Adrenal gland (tissue), 12 donors: ENCODE results near the gene INSL4. TPM values are rescaled to one million over a fixed set of nuclear protein-coding genes. Genes with fewer than 3 reads are reported as not detected.

Experiments used
- DNase-seq, 7 donors: peaks; one replicate each; pipeline ENCODE4 v3.0.0-alpha.2; 2019 to 2020
- H3K27ac ChIP-seq, 5 donors: fragments of 200-600 bp; sonication (generic) in 4 of 5; 1 replicate in 3 of 5; 2 replicates in 2 of 5; pipeline versions ENCODE4 v1.5.1 to v1.8.0; 2016 to 2020; ENCODE audit warnings: mild to moderate bottlenecking in 1 of 5
- H3K27me3 ChIP-seq: fragments of 200-600 bp; 2 replicates; pipeline ENCODE4 v1.8.0; 2021
- H3K36me3 ChIP-seq, 2 donors: fragments of 200-600 bp; replicated peaks in 1 of 2; 1 replicate in 1 of 2; 2 replicates in 1 of 2; pipeline versions ENCODE4 v1.5.1 to v1.8.0; 2018 to 2022
- H3K4me1 ChIP-seq, 2 donors: fragments of 200-600 bp; replicated peaks in 1 of 2; 1 replicate in 1 of 2; 2 replicates in 1 of 2; pipeline versions ENCODE4 v1.5.1 to v1.8.0; 2018 to 2021
- H3K4me3 ChIP-seq, 4 donors: fragments of 200-600 bp; sonication (generic) in 3 of 4; one replicate each; pipeline ENCODE4 v1.5.1; 2016 to 2018
- H3K9me3 ChIP-seq, 3 donors: fragments of 200-600 bp; sonication (generic) in 1 of 3; replicated peaks in 1 of 3; 1 replicate in 2 of 3; 2 replicates in 1 of 3; pipeline versions ENCODE4 v1.5.1 to v1.8.0; 2016 to 2021
- CTCF ChIP-seq, 6 experiments: fragments of 450-650 bp in 4 of 6; fragments of 200-600 bp in 2 of 6; sonication (generic) in 1 of 6; IDR thresholded peaks; 1 replicate in 5 of 6; 2 replicates in 1 of 6; pipeline versions ENCODE4 v1.5.1 to v1.8.0; 2016 to 2021; ENCODE audit warnings: antibody characterized with exemption in 6 of 6, mild to moderate bottlenecking in 2 of 6, moderate library complexity in 1 of 6
- POLR2A ChIP-seq, 2 donors: fragments of 450-650 bp; IDR thresholded peaks; one replicate each; pipeline ENCODE4 v1.6.1; 2017; ENCODE audit warnings: antibody characterized with exemption in 2 of 2, mild to moderate bottlenecking in 2 of 2, moderate library complexity in 1 of 2
- WGBS, 4 donors: extraction: QIAGEN DNeasy Blood & Tissue Kit in 2 of 4; methylation state at CpG; one replicate each; pipeline versions ENCODE4 v1.1.5 to v1.1.7; 2013 to 2017; 5-methylcytosine and 5-hydroxymethylcytosine counted together
- intact Hi-C, 2 donors: fragments of 100-400 bp; cut with DNase I; formaldehyde crosslinking; loops; one replicate each; pipeline versions ENCODE4 v1.14.1 to v1.15.0; 2022 to 2023
- polyA plus RNA-seq, 3 donors: library from polyadenylated mRNA; stranded (reverse); fragments of 200-250 nt in 2 of 3; fragments of 350-450 nt in 1 of 3; fragmentation: Illumina TruSeq in 1 of 3; extraction: RNeasy Lipid Tissue Mini Kit (QIAGEN cat#74804) in 1 of 3; gene quantifications; one replicate each; pipeline ENCODE4 v1.2.3, GENCODE V29; 2013 to 2014
- small RNA-seq, 2 donors: library from RNA; depleted of rRNA; stranded (forward); fragments of <200 nt; gene quantifications; one replicate each; pipeline ENCODE3, GENCODE V24; 2016
- total RNA-seq, 9 donors: library from RNA; depleted of rRNA in 4 of 9; stranded (reverse); fragments of >200 nt in 4 of 9; fragments of 120-200 nt in 1 of 9; fragmentation: NEBNext Ultra II Directional in 1 of 9; extraction: Animal tissue kit (Norgen Biotek cat#: 25700) in 1 of 9; gene quantifications; one replicate each; pipeline versions ENCODE4 v1.1.0 to v1.2.4, GENCODE V29; 2013 to 2023
- donor health status: healthy with polysubstance abuse.
- donor health status: Bipolar disorder and iron deficiency.
- donor health status: DM: yes; HTN: yes; CAD: no.
- donor health status: DM: no; HTN: no; CAD: no.
- donor health status: DM: no; HTN: no; CAD: no.
- donor health status: DM: yes; HTN: yes; CAD: no.

INSL4 gene
- total and polyA plus RNA-seq, 12 donors, result not detected

GRCh38 chr9:5269249-5269715 is 38.1 kb downstream of the INSL4 start:
- Histone ChIP-seq H3K27me3 (no peaks in the 10 kb centered on the region), H3K9me3 (no peaks in the 10 kb centered on the region), H3K4me3 (no peak overlapping the region), H3K4me1 (no peaks in the 10 kb centered on the region), H3K27ac (no peak overlapping the region), H3K36me3 (no peaks in the 10 kb centered on the region)
- no peak for DNase-seq
- WGBS, 4 donors, result 45 to 49% (median 45%) methylated on average over 6 of the region's 6 CpGs
- intact Hi-C loops, result no loop called here
- TF ChIP-seq POLR2A (IDR thresholded peaks at IDR 0.05) (no peak), CTCF (IDR thresholded peaks at IDR 0.05) (no peak)

- no peak for DNase-seq
- WGBS, 4 donors, result 80 to 90% (median 88%) methylated on average over 2 of the region's 2 CpGs
- no peak for TF ChIP-seq CTCF (IDR thresholded peaks at IDR 0.05)
- no peak for TF ChIP-seq POLR2A (IDR thresholded peaks at IDR 0.05)
- Histone ChIP-seq H3K9me3 (no peaks in the 10 kb centered on the region), H3K4me3 (no peak overlapping the region), H3K4me1 (no peaks in the 10 kb centered on the region), H3K27me3 (no peaks in the 10 kb centered on the region), H3K36me3 (no peaks in the 10 kb centered on the region), H3K27ac (no peak overlapping the region)
- intact Hi-C loops, result no loop called here
Measured at GRCh38 chr9:5274770-5275169, 43.6 kb downstream of the INSL4 start.

GRCh38 chr9:5278486-5278885 is 47.3 kb downstream of the INSL4 start:
- TF ChIP-seq CTCF (IDR thresholded peaks at IDR 0.05), result no peak
- no peak for TF ChIP-seq POLR2A (IDR thresholded peaks at IDR 0.05)
- Histone ChIP-seq H3K9me3 (no peaks in the 10 kb centered on the region), H3K4me1 (no peaks in the 10 kb centered on the region), H3K27ac (no peak overlapping the region), H3K36me3 (no peaks in the 10 kb centered on the region), H3K27me3 (no peaks in the 10 kb centered on the region), H3K4me3 (no peak overlapping the region)
- WGBS, 4 donors, result 53 to 66% (median 63%) methylated on average over 2 of the region's 2 CpGs
- DNase-seq, result no peak
- intact Hi-C loops, result no loop called here

Small RNA genes within 50 kb of the gene (small RNA-seq; reads per million reads assigned to genes)
- 0 reads per million in 2 donors for gene AL133547.1

Other genes starting within 250 kb of the INSL4 start
- 10 to 100 TPM in 7 of 9 donors, 1 to 10 TPM in 2; 6.9 to 21.0 (median 13.5) TPM for gene JAK2, start 246.1 kb upstream of the INSL4 start, total RNA-seq
- 10 to 100 TPM in 1 of 3 donors, 1 to 10 TPM in 2; 3.5 to 12.8 (median 5.7) TPM for gene JAK2, start 246.1 kb upstream of the INSL4 start, polyA plus RNA-seq
- gene INSL6, start 45.8 kb upstream of the INSL4 start, total RNA-seq, result under 1 TPM in 1 of 9 donors, not detected in 8; 0.46 TPM
- not detected for gene INSL6, start 45.8 kb upstream of the INSL4 start, polyA plus RNA-seq
- under 1 TPM in 1 of 9 donors, not detected in 8; 0.32 TPM for gene RLN2, start 73.3 kb downstream of the INSL4 start, total RNA-seq
- gene RLN2, start 73.3 kb downstream of the INSL4 start, polyA plus RNA-seq, result not detected
- not detected for gene RLN1, start 108.5 kb downstream of the INSL4 start, total RNA-seq
- gene RLN1, start 108.5 kb downstream of the INSL4 start, polyA plus RNA-seq, result not detected
- gene PLGRKT, start 206.5 kb downstream of the INSL4 start, total RNA-seq, result 10 to 100 TPM; 15.8 to 32.0 (median 22.0) TPM
- 10 to 100 TPM in 1 of 3 donors, 1 to 10 TPM in 2; 7.2 to 25.2 (median 7.2) TPM for gene PLGRKT, start 206.5 kb downstream of the INSL4 start, polyA plus RNA-seq
- gene CD274, start 219.1 kb downstream of the INSL4 start, total RNA-seq, result 1 to 10 TPM in 8 of 9 donors, under 1 TPM in 1; 0.66 to 5.8 (median 2.1) TPM
- 1 to 10 TPM in 2 of 3 donors, under 1 TPM in 1; 0.98 to 2.1 (median 1.1) TPM for gene CD274, start 219.1 kb downstream of the INSL4 start, polyA plus RNA-seq